HG02588 (cell line): ENCODE measurements around the gene ZNF345.

Experiments used
- ATAC-seq: cut with Tn5 transposase; IDR thresholded peaks from one replicate; pipeline ENCODE4 v1.9.1; 2021; ENCODE audit warnings: mild to moderate bottlenecking, moderate library complexity; ENCODE audit not compliant: unreplicated experiment

Gene ZNF345

GRCh38 chr19:36850559-36851442, at the start of gene ZNF345:
Gene ZNF345, plus strand, starts transcription at chr19:36850876. Its CDS starts 25,955 bp downstream, at chr19:36876831.
- peak; percentile 79 for ATAC-seq

- ATAC-seq = no peak
These were observed 45.3 kb upstream of the ZNF345 start for GRCh38 chr19:36805364-36805763.

- ATAC-seq = no peak
These were observed 43.6 kb upstream of the ZNF345 start for GRCh38 chr19:36807029-36807428.

GRCh38 chr19:36819130-36819630, 31.5 kb upstream of the ZNF345 start:
- ATAC-seq = no peak

- ATAC-seq = no peak
These were observed 28.9 kb upstream of the ZNF345 start for GRCh38 chr19:36821758-36822157.

- no peak for ATAC-seq
These were observed 17.2 kb upstream of the ZNF345 start for GRCh38 chr19:36833430-36833829.

GRCh38 chr19:36837176-36837905, 13.3 kb upstream of the ZNF345 start:
- peak; percentile 9 for ATAC-seq

- ATAC-seq = peak; percentile 87
These were observed 12.5 kb upstream of the ZNF345 start, which contains the start of gene ZNF790 for GRCh38 chr19:36837906-36838783. Gene ZNF790, minus strand, starts transcription at chr19:36838387. Its CDS starts 12,768 bp downstream, at chr19:36825619.

GRCh38 chr19:36838784-36839324, 11.8 kb upstream of the ZNF345 start:
- ATAC-seq = peak; percentile 13

GRCh38 chr19:36847968-36848367, 2.7 kb upstream of the ZNF345 start:
- no peak for ATAC-seq

GRCh38 chr19:36849701-36850558, 746 bp upstream of the ZNF345 start:
- ATAC-seq = peak; percentile 80

- ATAC-seq = no peak
These were observed 1.2 kb downstream of the ZNF345 start for GRCh38 chr19:36851898-36852297.

GRCh38 chr19:36876993-36877938, 26.6 kb downstream of the ZNF345 start:
- ATAC-seq = no peak

- ATAC-seq = no peak
These were observed 41.2 kb downstream of the ZNF345 start for GRCh38 chr19:36891768-36892357.

- ATAC-seq = no peak
These were observed 44.2 kb downstream of the ZNF345 start for GRCh38 chr19:36894849-36895383.

GRCh38 chr19:36898422-36898821, 47.7 kb downstream of the ZNF345 start:
- no peak for ATAC-seq

GRCh38 chr19:36915992-36916830, 65.5 kb downstream of the ZNF345 start, which contains the start of the genes ZNF568 and ZNF829:
Gene ZNF568, plus strand, starts transcription at chr19:36916332. Its CDS starts 6,439 bp downstream, at chr19:36922771.
Gene ZNF829, minus strand, starts transcription at chr19:36916291. Its CDS starts 1,124 bp downstream, at chr19:36915167.
- ATAC-seq = peak; percentile 83
